H1 (cell line): ENCODE data around the gene NUSAP1. TPM values are rescaled to one million over a fixed set of nuclear protein-coding genes. Genes with fewer than 3 reads are reported as not detected.

Source experiments
- CTCF ChIA-PET: fragments of 300-600 bp; sonication (Branson Sonifier 250); formaldehyde crosslinking; loops from one replicate; lab custom pipeline; 2021; ENCODE audit not compliant: partially characterized antibody; lab: Charles Lee
- POLR2A ChIA-PET: fragments of 300-600 bp; sonication (Branson Sonifier 250); formaldehyde crosslinking; loops from one replicate; lab custom pipeline; 2021; ENCODE audit warnings: inconsistent platforms; ENCODE audit not compliant: partially characterized antibody; lab: Charles Lee
- DNase-seq, 2 experiments: peaks; one replicate each; pipeline versions ENCODE4 v3.0.0 to v3.0.0-alpha.2; 2010 to 2022; ENCODE audit warnings: low spot score in 2 of 2, low read depth in 1 of 2, mixed read lengths in 1 of 2
- FAIRE-seq: peaks from 2 replicates; lab custom pipeline; 2011; peaks lifted over from hg19 to GRCh38; lab: Jason Lieb, UNC
- H2AFZ ChIP-seq: 2 replicates; pipeline ENCODE4 v1.8.1; 2012; ENCODE audit warnings: low read length, inconsistent platforms
- H2AK5ac ChIP-seq: 2 replicates; pipeline ENCODE4 v1.6.1; 2013; ENCODE audit warnings: low read depth, low read length
- H2BK120ac ChIP-seq: replicated peaks from 2 replicates; pipeline ENCODE3; 2013; ENCODE audit warnings: low read depth, low read length, inconsistent platforms
- H2BK12ac ChIP-seq: 2 replicates; pipeline ENCODE4 v1.6.1; 2013; ENCODE audit warnings: low read depth, low read length
- H2BK15ac ChIP-seq: 2 replicates; pipeline ENCODE4 v1.6.1; 2013; ENCODE audit warnings: low read length
- H2BK20ac ChIP-seq: 2 replicates; pipeline ENCODE4 v1.6.1; 2013; ENCODE audit warnings: low read length
- H2BK5ac ChIP-seq: 2 replicates; pipeline ENCODE4 v1.6.1; 2013; ENCODE audit warnings: low read depth, low read length
- H3K14ac ChIP-seq: 2 replicates; pipeline ENCODE4 v1.6.1; 2013; ENCODE audit warnings: inconsistent platforms; ENCODE audit not compliant: insufficient read length
- H3K18ac ChIP-seq: 2 replicates; pipeline ENCODE4 v1.6.1; 2013; ENCODE audit warnings: low read length; ENCODE audit errors: extremely low read depth
- H3K23ac ChIP-seq: 2 replicates; pipeline ENCODE4 v1.6.1; 2013; ENCODE audit warnings: inconsistent platforms; ENCODE audit not compliant: insufficient read length
- H3K23me2 ChIP-seq: 2 replicates; pipeline ENCODE4 v1.6.1; 2013; ENCODE audit warnings: low read depth, low read length
- H3K27ac ChIP-seq: 2 replicates; pipeline ENCODE4 v1.6.1; 2011; ENCODE audit warnings: low read depth, low read length, inconsistent platforms
- H3K27me3 ChIP-seq, 4 experiments: replicated peaks in 1 of 4; 1 replicate in 1 of 4; 2 replicates in 3 of 4; pipeline versions ENCODE4 v1.6.1 to v1.8.1; 2011 to 2013; ENCODE audit warnings: low read length in 3 of 4, mild to moderate bottlenecking in 3 of 4, inconsistent platforms in 2 of 4, mixed read lengths in 2 of 4, moderate library complexity in 1 of 4; ENCODE audit not compliant: control insufficient read depth in 3 of 4, insufficient read depth in 3 of 4; ENCODE audit errors: extremely low read depth in 1 of 4
- H3K36me3 ChIP-seq, 4 experiments: 2 replicates each; pipeline versions ENCODE4 v1.6.1 to v1.8.1; 2011 to 2013; ENCODE audit warnings: mild to moderate bottlenecking in 4 of 4, low read length in 3 of 4, moderate library complexity in 2 of 4, control low read depth in 1 of 4, inconsistent platforms in 1 of 4; ENCODE audit not compliant: insufficient read depth in 4 of 4, control insufficient read depth in 2 of 4
- H3K4ac ChIP-seq: replicated peaks from 2 replicates; pipeline ENCODE3; 2013; ENCODE audit warnings: low read length, low read depth, mixed read lengths, inconsistent platforms; ENCODE audit not compliant: insufficient read length
- H3K4me1 ChIP-seq, 4 experiments: replicated peaks in 1 of 4; 1 replicate in 1 of 4; 2 replicates in 3 of 4; pipeline versions ENCODE4 v1.6.1 to v1.8.1; 2011 to 2013; ENCODE audit warnings: low read length in 3 of 4, inconsistent platforms in 2 of 4, mixed read lengths in 1 of 4; ENCODE audit not compliant: insufficient read depth in 4 of 4, control insufficient read depth in 3 of 4
- H3K4me2 ChIP-seq, 2 experiments: 2 replicates each; pipeline versions ENCODE4 v1.6.1 to v1.8.1; 2011 to 2013; ENCODE audit warnings: low read depth in 2 of 2, low read length in 2 of 2, control low read depth in 1 of 2, inconsistent platforms in 1 of 2, mild to moderate bottlenecking in 1 of 2; ENCODE audit not compliant: insufficient read depth in 1 of 2
- H3K4me3 ChIP-seq, 4 experiments: fragments of 200-600, 300-600 bp in 1 of 4; sonication (generic), shearing (Covaris generic), sonication (Bioruptor Twin) in 1 of 4; 2 replicates each; pipeline versions ENCODE4 v1.5.1 to v1.8.1; 2011 to 2016; ENCODE audit warnings: low read length in 4 of 4, low read depth in 3 of 4, control low read depth in 2 of 4, inconsistent platforms in 2 of 4, mild to moderate bottlenecking in 2 of 4, mixed read lengths in 1 of 4, moderate library complexity in 1 of 4; ENCODE audit not compliant: insufficient read depth in 2 of 4; ENCODE audit errors: extremely low read depth in 1 of 4
- H3K56ac ChIP-seq: replicated peaks from 2 replicates; pipeline ENCODE3; 2013; ENCODE audit warnings: low read depth, mild to moderate bottlenecking, mixed read lengths, low read length, inconsistent platforms; ENCODE audit not compliant: insufficient read length
- H3K79me1 ChIP-seq: 2 replicates; pipeline ENCODE4 v1.6.1; 2013; ENCODE audit warnings: low read depth, low read length, control low read depth
- H3K79me2 ChIP-seq, 2 experiments: 2 replicates each; pipeline versions ENCODE4 v1.6.1 to v1.8.1; 2012 to 2013; ENCODE audit warnings: low read length in 2 of 2, mild to moderate bottlenecking in 2 of 2, inconsistent platforms in 1 of 2; ENCODE audit not compliant: insufficient read depth in 2 of 2, control insufficient read depth in 1 of 2
- H3K9ac ChIP-seq, 4 experiments: replicated peaks in 1 of 4; 1 replicate in 1 of 4; 2 replicates in 3 of 4; pipeline versions ENCODE4 v1.6.1 to v1.8.1; 2011 to 2013; ENCODE audit warnings: low read depth in 3 of 4, low read length in 3 of 4, control low read depth in 2 of 4, mild to moderate bottlenecking in 2 of 4, moderate library complexity in 2 of 4, inconsistent platforms in 1 of 4; ENCODE audit errors: extremely low read depth in 1 of 4
- H3K9me3 ChIP-seq, 2 experiments: 2 replicates each; pipeline versions ENCODE4 v1.6.1 to v1.8.1; 2012 to 2013; ENCODE audit warnings: mild to moderate bottlenecking in 2 of 2, moderate library complexity in 2 of 2, control low read depth in 1 of 2, inconsistent platforms in 1 of 2, low read depth in 1 of 2, low read length in 1 of 2, mixed read lengths in 1 of 2; ENCODE audit not compliant: insufficient read depth in 2 of 2
- H4K20me1 ChIP-seq, 2 experiments: replicated peaks in 1 of 2; 2 replicates each; pipeline versions ENCODE3 to v1.8.1; 2011 to 2013; ENCODE audit warnings: inconsistent platforms in 2 of 2, low read length in 2 of 2, mild to moderate bottlenecking in 1 of 2; ENCODE audit not compliant: insufficient read depth in 2 of 2, control insufficient read depth in 1 of 2
- H4K5ac ChIP-seq: 2 replicates; pipeline ENCODE4 v1.6.1; 2013; ENCODE audit warnings: low read length, low read depth, mixed read lengths, inconsistent platforms; ENCODE audit not compliant: insufficient read length
- H4K8ac ChIP-seq: 2 replicates; pipeline ENCODE4 v1.8.0; 2013; ENCODE audit warnings: mild to moderate bottlenecking, moderate library complexity, low read length, inconsistent platforms; ENCODE audit not compliant: insufficient read depth; ENCODE audit errors: extremely low read depth
- H4K91ac ChIP-seq: replicated peaks from 2 replicates; pipeline ENCODE3; 2013; ENCODE audit warnings: low read length, mixed read lengths, inconsistent platforms; ENCODE audit not compliant: insufficient read length
- CREB1 ChIP-seq: IDR thresholded peaks from 2 replicates; pipeline ENCODE4 v1.6.1; 2012; ENCODE audit warnings: inconsistent platforms
- KDM1A ChIP-seq: fragments of 200-600, 300-600 bp; sonication (generic); IDR thresholded peaks from 2 replicates; pipeline ENCODE4 v1.7.1; 2016; ENCODE audit warnings: mild to moderate bottlenecking, low read length, borderline replicate concordance
- RFX5 ChIP-seq: IDR thresholded peaks from 2 replicates; pipeline ENCODE4 v1.6.1; 2011; ENCODE audit warnings: low read depth, low read length, improper control_type of control experiment, borderline replicate concordance
- WGBS, 2 experiments: shearing (Covaris generic) in 1 of 2; methylation state at CpG; one replicate each; pipeline versions ENCODE4 v1.1.6 to v1.1.7; 2013 to 2015; ENCODE audit warnings: low lambda C conversion rate in 2 of 2, mixed read lengths in 2 of 2, inconsistent platforms in 1 of 2, low coverage in 1 of 2, missing lambda C conversion rate in 1 of 2; ENCODE audit not compliant: insufficient replicate concordance in 2 of 2, insufficient coverage in 1 of 2, insufficient read length in 1 of 2; ENCODE audit errors: extremely low coverage in 1 of 2, missing lambda C conversion rate in 1 of 2; 5-methylcytosine and 5-hydroxymethylcytosine counted together
- long read RNA-seq, 2 experiments: library from RNA in 1 of 2; library from capped mRNA in 1 of 2; stranded (forward); transcript quantifications; one replicate each; pipeline ENCODE4 v2.0.0, GENCODE V29; 2021; ENCODE audit warnings: inconsistent platforms in 1 of 2
- polyA minus RNA-seq, 3 experiments: library from RNA; depleted of rRNA, polyadenylated mRNA; stranded (reverse); fragments of >200 nt; gene quantifications; 1 replicate in 2 of 3; 2 replicates in 1 of 3; pipeline ENCODE4 v1.2.3, GENCODE V29; 2011
- polyA plus RNA-seq, 7 experiments: library from polyadenylated mRNA; depleted of rRNA in 3 of 7; stranded (reverse) in 5 of 7; unstranded in 2 of 7; fragments of >200 nt in 5 of 7; fragments of 200-250 nt in 2 of 7; gene quantifications; 1 replicate in 5 of 7; 2 replicates in 1 of 7; 4 replicates in 1 of 7; pipeline versions ENCODE4 v1.2.1 to v1.2.3, GENCODE V29; 2011 to 2013; ENCODE audit warnings: missing spikeins in 2 of 7, mixed read lengths in 2 of 7
- total RNA-seq: library from RNA; stranded (reverse); fragmentation: NEBNext Ultra II Directional; extraction: Animal tissue kit (Norgen Biotek cat#: 25700); gene quantifications from 2 replicates; pipeline ENCODE4 v1.2.1, GENCODE V29; 2021
- TF ChIP-seq, protein P1 (sequence below): IDR thresholded peaks from 2 replicates; pipeline ENCODE4 v1.6.1; 2012; ENCODE audit warnings: inconsistent platforms

The NUSAP1 gene, protein sequence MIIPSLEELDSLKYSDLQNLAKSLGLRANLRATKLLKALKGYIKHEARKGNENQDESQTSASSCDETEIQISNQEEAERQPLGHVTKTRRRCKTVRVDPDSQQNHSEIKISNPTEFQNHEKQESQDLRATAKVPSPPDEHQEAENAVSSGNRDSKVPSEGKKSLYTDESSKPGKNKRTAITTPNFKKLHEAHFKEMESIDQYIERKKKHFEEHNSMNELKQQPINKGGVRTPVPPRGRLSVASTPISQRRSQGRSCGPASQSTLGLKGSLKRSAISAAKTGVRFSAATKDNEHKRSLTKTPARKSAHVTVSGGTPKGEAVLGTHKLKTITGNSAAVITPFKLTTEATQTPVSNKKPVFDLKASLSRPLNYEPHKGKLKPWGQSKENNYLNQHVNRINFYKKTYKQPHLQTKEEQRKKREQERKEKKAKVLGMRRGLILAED
- total RNA-seq (135 and 144 TPM in 2 replicates), polyA plus RNA-seq (2011; rRNA removed) (60.8 and 65.0 TPM in 2 replicates), polyA minus RNA-seq (2011; rRNA and poly(A)+ RNA removed) (112 and 137 TPM in 2 replicates)
- 91.5 TPM for polyA plus RNA-seq (2011; cell fraction: cytosol; rRNA removed)
- 116 TPM for polyA plus RNA-seq (2011; cell fraction: nucleus; rRNA removed)
- polyA plus RNA-seq (2012, experiment 1 of 2) = 124 to 165 TPM (median 139 TPM) in 4 replicates
- 11.5 TPM for polyA plus RNA-seq (2012, experiment 2 of 2)
- polyA plus RNA-seq (2013, experiment 1 of 2) = 95.2 TPM
- 97.6 TPM for polyA plus RNA-seq (2013, experiment 2 of 2)
- polyA minus RNA-seq (2011; cell fraction: cytosol; rRNA and poly(A)+ RNA removed) = 57.6 TPM
- polyA minus RNA-seq (2011; cell fraction: nucleus; rRNA and poly(A)+ RNA removed) = 93.4 TPM
- long read RNA-seq, experiment 1, transcript NUSAP1-202 (11 exons, 2,274 nt) = minor isoform, 9 of 129 reads
- long read RNA-seq, experiment 1, transcript NUSAP1-208 (11 exons, 1,629 nt) = major isoform, 13 of 129 reads
- long read RNA-seq, experiment 1, partial matches to known transcripts = 68 of 129 reads
- long read RNA-seq, experiment 1, other reads (novel, unspliced or antisense) = 28 of 129 reads
- long read RNA-seq, experiment 2, transcript NUSAP1-212 (11 exons, 2,256 nt) = minor isoform, 5 of 166 reads
- long read RNA-seq, experiment 2, transcript NUSAP1-202 (11 exons, 2,274 nt) = minor isoform, 29 of 166 reads
- long read RNA-seq, experiment 2, transcript NUSAP1-208 (11 exons, 1,629 nt) = major isoform, 40 of 166 reads
- long read RNA-seq, experiment 2, transcript NUSAP1-201 (11 exons, 2,409 nt) = minor isoform, 24 of 166 reads
- long read RNA-seq, experiment 2, partial matches to known transcripts = 21 of 166 reads
- long read RNA-seq, experiment 2, other reads (novel, unspliced or antisense) = 44 of 166 reads

DNA sequence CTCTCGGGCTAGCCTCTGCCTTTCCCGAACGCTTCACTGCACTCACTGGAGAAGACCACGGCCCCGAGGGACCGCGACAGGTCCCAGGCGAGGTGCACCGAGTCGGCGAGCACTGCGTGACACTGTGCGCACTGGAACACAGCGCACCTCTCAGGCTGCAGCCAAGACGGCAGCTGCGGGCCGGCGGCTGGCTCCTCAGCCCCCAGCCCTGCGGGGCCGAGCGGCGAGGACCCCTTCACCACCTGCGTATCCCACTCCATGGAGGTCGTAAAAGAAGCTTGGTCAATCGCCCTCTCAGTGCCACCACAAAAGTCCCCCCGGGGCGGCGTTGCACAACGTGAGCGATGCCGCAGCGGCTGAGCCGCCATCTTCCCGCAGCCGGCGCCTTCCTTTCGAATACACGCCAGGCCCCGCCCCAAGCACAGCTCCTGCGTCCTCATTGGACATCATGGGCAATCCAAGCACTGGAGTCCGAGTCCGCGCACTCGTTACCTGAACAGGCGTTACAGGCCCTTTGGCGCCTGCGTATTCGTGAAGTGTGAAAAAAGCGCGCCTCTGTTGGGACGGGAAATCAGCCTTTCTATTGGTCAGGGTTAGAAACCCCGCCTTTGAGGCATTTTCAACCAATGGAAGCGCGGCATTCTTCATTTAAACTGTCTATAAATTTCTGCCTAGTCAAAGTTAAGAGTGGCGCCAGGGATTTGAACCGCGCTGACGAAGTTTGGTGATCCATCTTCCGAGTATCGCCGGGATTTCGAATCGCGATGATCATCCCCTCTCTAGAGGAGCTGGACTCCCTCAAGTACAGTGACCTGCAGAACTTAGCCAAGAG lies at the start of gene NUSAP1, which contains the start of gene OIP5:
TSS of gene NUSAP1 (plus strand) at position 688 of the 832 bp plus-strand sequence. CDS start at position 765, 77 bp downstream.
TSS of gene OIP5 (minus strand) at position 398 of the 832 bp plus-strand sequence. CDS start at position 368, 30 bp downstream.
- peak within 1 kb of the TSS; percentile 63 for H2BK120ac ChIP-seq
- peak within 1 kb of the TSS; percentile 71 to 79 for H3K4me2 ChIP-seq
- H2BK5ac ChIP-seq = peak within 1 kb of the TSS; percentile 97
- peak within 1 kb of the TSS; percentile 88 to 95 (median 92) for H3K9ac ChIP-seq
- H3K27me3 ChIP-seq = no peaks in the 10 kb centered on the region
- no peaks in the 10 kb centered on the region for H3K23me2 ChIP-seq
- peaks cover 0 to 4% (median 0%) of the 10 kb centered on the region in 4 experiments; a peak in 1 of 8 replicates for H3K36me3 ChIP-seq
- H3K79me1 ChIP-seq = peaks cover 2% of the 10 kb centered on the region; the same call in 1 of the 2 replicates
- FAIRE-seq (peak; percentile 91), DNase-seq (peak; percentile 93 to 98)
- peaks cover 19 to 45% of the 10 kb centered on the region in 2 experiments for H3K79me2 ChIP-seq
- H4K8ac ChIP-seq = peak within 1 kb of the TSS; percentile 97
- 0 out of 2 replicates have a peak within 1 kb of the TSS, but pooled peaks have one; percentile 41 for H2BK20ac ChIP-seq
- peaks cover 2% of the 10 kb centered on the region in 2 experiments for H4K20me1 ChIP-seq
- WGBS, 2 experiments = 1% methylated on average over 64 of the region's 64 CpGs; no CpG with 5 or more reads in 1 of the 2 experiments
- peak within 1 kb of the TSS; percentile 75 for H4K5ac ChIP-seq
- POLR2A ChIA-PET = interaction anchor here (0.6 to 2.6 kb wide), 35 partner anchors 9 to 404 kb away, joined by 3 to 18 read pairs (median 4); partner anchors contain the start of genes CHAC1, CHP1, DLL4 and EXD1
- H3K18ac ChIP-seq = peak within 1 kb of the TSS; percentile 90
- no peak within 1 kb of the TSS for H2AK5ac ChIP-seq
- H4K91ac ChIP-seq = peak within 1 kb of the TSS; percentile 98
- H2BK12ac ChIP-seq = peak within 1 kb of the TSS; percentile 52; the same call in 1 of the 2 replicates
- peak within 1 kb of the TSS; percentile 90 for H3K27ac ChIP-seq
- H3K9me3 ChIP-seq = no peaks in the 10 kb centered on the region
- H3K4me1 ChIP-seq = no peaks in the 10 kb centered on the region; a peak in 1 of 7 replicates
- H3K4ac ChIP-seq = peak within 1 kb of the TSS; percentile 97
- H2BK15ac ChIP-seq = peak within 1 kb of the TSS; percentile 83; the same call in 1 of the 2 replicates
- no peak within 1 kb of the TSS for H3K14ac ChIP-seq
- no peak within 1 kb of the TSS for H3K23ac ChIP-seq
- CTCF ChIA-PET = interaction anchor here (0.5 to 1.6 kb wide), 10 partner anchors 9 to 361 kb away, joined by 3 to 6 read pairs (median 4); no protein-coding TSS in a partner anchor
- peak within 1 kb of the TSS; percentile 88 for H2AFZ ChIP-seq
- peak within 1 kb of the TSS; percentile 92 for H3K56ac ChIP-seq
- H3K4me3 ChIP-seq = peak within 1 kb of the TSS; percentile 83 to 92 (median 90)
- TF ChIP-seq KDM1A = no peak
- TF ChIP-seq, protein P1, sequence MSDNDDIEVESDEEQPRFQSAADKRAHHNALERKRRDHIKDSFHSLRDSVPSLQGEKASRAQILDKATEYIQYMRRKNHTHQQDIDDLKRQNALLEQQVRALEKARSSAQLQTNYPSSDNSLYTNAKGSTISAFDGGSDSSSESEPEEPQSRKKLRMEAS = no peak; the same call in 1 of the 2 replicates
- peak; percentile 74; the same call in 1 of the 2 replicates for TF ChIP-seq CREB1
- TF ChIP-seq RFX5 = no peak
